Measurements from ENCODE around the gene FANCI. TPM values are rescaled to one million over a fixed set of nuclear protein-coding genes. Genes with fewer than 3 reads are reported as not detected.

The FANCI gene
- total RNA-seq, 1 donor from 2014 or later, result 133 TPM

GRCh38 chr15:89221543-89221942 lies 22.2 kb upstream of the FANCI start, which contains the start of gene RLBP1:
RLBP1 (minus strand) TSS chr15:89221579; CDS start chr15:89218975, 2,604 bp downstream.
- Histone ChIP-seq H3K36me3 (no peaks in the 10 kb centered on the region), H3F3A (ENCODE audit: low read depth) (peaks cover 14% of the 10 kb centered on the region), H3K27me3 (no peaks in the 10 kb centered on the region), H3K79me2 (ENCODE audit: low read depth) (no peaks in the 10 kb centered on the region), H3K4me2 (peak within 1 kb of the TSS; percentile 51), H2AFZ (replicated peaks) (peak within 1 kb of the TSS; percentile 70), H3K27ac (peak within 1 kb of the TSS; percentile 36), H4K20me1 (ENCODE audit: low read depth) (no peaks in the 10 kb centered on the region), H3K9ac (no peak within 1 kb of the TSS), H3K4me3 (no peak within 1 kb of the TSS), H3K4me1 (peaks cover 22% of the 10 kb centered on the region), H3K9me3 (ENCODE audit: low read depth) (no peaks in the 10 kb centered on the region)
- Mint-ChIP-seq H3K27ac (no peak within 1 kb of the TSS), H3K9me3 (no peaks in the 10 kb centered on the region), H3K4me3 (no peak within 1 kb of the TSS), H3K27me3 (ENCODE audit: insufficient read depth, low read depth) (peaks cover 2% of the 10 kb centered on the region), H3K4me1 (peaks cover 15% of the 10 kb centered on the region), H3K36me3 (no peaks in the 10 kb centered on the region)
- TF ChIP-seq CTCF (IDR thresholded peaks at IDR 0.05), result no peak
- TF ChIP-seq EZH2 (IDR thresholded peaks at IDR 0.05), result no peak
- no peak for TF ChIP-seq EZH2phosphoT487 (IDR thresholded peaks at IDR 0.05)
- DNase-seq (ENCODE audit: low spot score), result peak; percentile 79

- H3K4me3 Mint-ChIP-seq, result no peak overlapping the region
- no peak overlapping the region for H3K9ac ChIP-seq
- H3K27me3 ChIP-seq, result no peaks in the 10 kb centered on the region
- TF ChIP-seq EZH2 (IDR thresholded peaks at IDR 0.05) (no peak), EZH2phosphoT487 (IDR thresholded peaks at IDR 0.05) (no peak), CTCF (IDR thresholded peaks at IDR 0.05) (no peak)
- H4K20me1 ChIP-seq (ENCODE audit: low read depth), result no peaks in the 10 kb centered on the region
- no peak overlapping the region for H3K4me2 ChIP-seq
- no peaks in the 10 kb centered on the region for H3K36me3 ChIP-seq
- no peaks in the 10 kb centered on the region for H3K9me3 Mint-ChIP-seq
- no peak overlapping the region for H3K27ac Mint-ChIP-seq
- peaks cover 20% of the 10 kb centered on the region for H3K4me1 Mint-ChIP-seq
- H3K27me3 Mint-ChIP-seq (ENCODE audit: insufficient read depth, low read depth), result peaks cover 2% of the 10 kb centered on the region
- H3F3A ChIP-seq (ENCODE audit: low read depth), result peaks cover 14% of the 10 kb centered on the region
- no peak overlapping the region for H3K27ac ChIP-seq
- no peaks in the 10 kb centered on the region for H3K9me3 ChIP-seq (ENCODE audit: low read depth)
- peaks cover 32% of the 10 kb centered on the region for H3K4me1 ChIP-seq
- no peak overlapping the region for H3K4me3 ChIP-seq
- H2AFZ ChIP-seq (replicated peaks), result no peak overlapping the region
- H3K36me3 Mint-ChIP-seq, result no peaks in the 10 kb centered on the region
- no peaks in the 10 kb centered on the region for H3K79me2 ChIP-seq (ENCODE audit: low read depth)
- DNase-seq (ENCODE audit: low spot score), result no peak
Observed at GRCh38 chr15:89225588-89225987, 18.2 kb upstream of the FANCI start.

- DNase-seq (ENCODE audit: low spot score), result no peak
- H3F3A ChIP-seq (ENCODE audit: low read depth), result peaks cover 9% of the 10 kb centered on the region
- no peaks in the 10 kb centered on the region for H3K9me3 ChIP-seq (ENCODE audit: low read depth)
- Mint-ChIP-seq H3K9me3 (no peaks in the 10 kb centered on the region), H3K4me1 (peaks cover 17% of the 10 kb centered on the region), H3K27ac (no peak overlapping the region), H3K36me3 (no peaks in the 10 kb centered on the region), H3K27me3 (ENCODE audit: insufficient read depth, low read depth) (peaks cover 2% of the 10 kb centered on the region), H3K4me3 (no peak overlapping the region)
- H3K36me3 ChIP-seq, result no peaks in the 10 kb centered on the region
- no peaks in the 10 kb centered on the region for H4K20me1 ChIP-seq (ENCODE audit: low read depth)
- H3K4me3 ChIP-seq, result no peak overlapping the region
- peak overlapping the region; percentile 81 for H2AFZ ChIP-seq (replicated peaks)
- H3K4me1 ChIP-seq, result peaks cover 24% of the 10 kb centered on the region
- TF ChIP-seq EZH2 (IDR thresholded peaks at IDR 0.05), result no peak
- TF ChIP-seq EZH2phosphoT487 (IDR thresholded peaks at IDR 0.05), result no peak
- no peak for TF ChIP-seq CTCF (IDR thresholded peaks at IDR 0.05)
- no peak overlapping the region for H3K9ac ChIP-seq
- no peak overlapping the region for H3K27ac ChIP-seq
- no peak overlapping the region for H3K4me2 ChIP-seq
- no peaks in the 10 kb centered on the region for H3K27me3 ChIP-seq
- no peaks in the 10 kb centered on the region for H3K79me2 ChIP-seq (ENCODE audit: low read depth)
Observed at GRCh38 chr15:89226359-89227221, 17.2 kb upstream of the FANCI start.

Measured in neural progenitor cell (in vitro differentiated cells).